Subcutaneous adipose tissue (tissue), 4 donors: ENCODE measurements around the gene IL21R. TPM values are rescaled to one million over a fixed set of nuclear protein-coding genes. Genes with fewer than 3 reads are reported as not detected.

Experiments used
- total RNA-seq, 4 donors: library from RNA; depleted of rRNA; stranded (reverse); fragments of >200 nt; gene quantifications; one replicate each; pipeline ENCODE4 v1.1.0, GENCODE V29; 2016
- TF ChIP-seq, protein P1 (sequence below): fragments of 450-650 bp; IDR thresholded peaks from one replicate; pipeline ENCODE4 v1.5.1; 2016; ENCODE audit warnings: low read depth, mild to moderate bottlenecking, control low read depth, antibody characterized with exemption, moderate library complexity

IL21R gene
- total RNA-seq, 4 donors from 2014 or later: 0.51 TPM; not detected in 3

DNA sequence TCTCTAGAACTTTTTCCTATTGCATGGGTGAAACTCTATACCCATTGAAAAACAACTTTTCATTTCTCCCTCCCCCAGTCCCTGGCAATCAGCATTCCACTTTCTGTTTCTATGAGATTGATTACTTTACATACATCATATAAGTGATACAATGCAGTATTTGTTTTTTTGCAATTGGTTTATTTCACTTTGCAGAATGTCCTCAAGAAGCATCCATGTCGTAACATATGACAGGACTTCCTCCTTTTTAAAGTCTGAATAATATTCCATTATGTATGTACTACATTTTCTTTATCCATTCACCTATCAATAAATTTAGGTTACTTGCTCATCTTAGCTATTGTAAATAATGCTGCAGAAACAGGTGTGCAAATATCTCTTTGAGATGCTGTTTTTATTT, 8.8 kb downstream of the IL21R start:
- TF ChIP-seq, protein P1, sequence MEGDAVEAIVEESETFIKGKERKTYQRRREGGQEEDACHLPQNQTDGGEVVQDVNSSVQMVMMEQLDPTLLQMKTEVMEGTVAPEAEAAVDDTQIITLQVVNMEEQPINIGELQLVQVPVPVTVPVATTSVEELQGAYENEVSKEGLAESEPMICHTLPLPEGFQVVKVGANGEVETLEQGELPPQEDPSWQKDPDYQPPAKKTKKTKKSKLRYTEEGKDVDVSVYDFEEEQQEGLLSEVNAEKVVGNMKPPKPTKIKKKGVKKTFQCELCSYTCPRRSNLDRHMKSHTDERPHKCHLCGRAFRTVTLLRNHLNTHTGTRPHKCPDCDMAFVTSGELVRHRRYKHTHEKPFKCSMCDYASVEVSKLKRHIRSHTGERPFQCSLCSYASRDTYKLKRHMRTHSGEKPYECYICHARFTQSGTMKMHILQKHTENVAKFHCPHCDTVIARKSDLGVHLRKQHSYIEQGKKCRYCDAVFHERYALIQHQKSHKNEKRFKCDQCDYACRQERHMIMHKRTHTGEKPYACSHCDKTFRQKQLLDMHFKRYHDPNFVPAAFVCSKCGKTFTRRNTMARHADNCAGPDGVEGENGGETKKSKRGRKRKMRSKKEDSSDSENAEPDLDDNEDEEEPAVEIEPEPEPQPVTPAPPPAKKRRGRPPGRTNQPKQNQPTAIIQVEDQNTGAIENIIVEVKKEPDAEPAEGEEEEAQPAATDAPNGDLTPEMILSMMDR: no peak

DNA sequence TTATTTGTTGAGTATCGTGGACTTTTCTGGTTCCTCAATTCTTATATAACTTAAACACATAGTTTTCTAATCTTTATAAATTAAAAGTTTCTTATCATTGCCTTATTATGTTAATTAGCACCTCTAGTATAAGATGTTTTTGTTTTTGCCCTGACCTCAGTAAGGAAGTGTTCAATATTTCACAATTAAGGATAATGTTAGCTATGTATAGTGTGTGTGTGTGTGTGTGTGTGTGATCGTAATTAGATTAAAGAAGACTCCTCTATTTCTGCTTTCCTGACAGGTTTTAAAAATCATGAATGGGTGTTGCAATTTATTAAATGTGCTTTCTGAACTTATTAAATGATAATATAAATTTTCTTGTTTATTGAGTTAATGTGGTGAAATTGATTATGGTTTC, 12.0 kb downstream of the IL21R start:
- TF ChIP-seq, protein P1: no peak

GRCh38 chr16:27414788-27415431, 12.9 kb downstream of the IL21R start:
- TF ChIP-seq, protein P1: no peak

DNA sequence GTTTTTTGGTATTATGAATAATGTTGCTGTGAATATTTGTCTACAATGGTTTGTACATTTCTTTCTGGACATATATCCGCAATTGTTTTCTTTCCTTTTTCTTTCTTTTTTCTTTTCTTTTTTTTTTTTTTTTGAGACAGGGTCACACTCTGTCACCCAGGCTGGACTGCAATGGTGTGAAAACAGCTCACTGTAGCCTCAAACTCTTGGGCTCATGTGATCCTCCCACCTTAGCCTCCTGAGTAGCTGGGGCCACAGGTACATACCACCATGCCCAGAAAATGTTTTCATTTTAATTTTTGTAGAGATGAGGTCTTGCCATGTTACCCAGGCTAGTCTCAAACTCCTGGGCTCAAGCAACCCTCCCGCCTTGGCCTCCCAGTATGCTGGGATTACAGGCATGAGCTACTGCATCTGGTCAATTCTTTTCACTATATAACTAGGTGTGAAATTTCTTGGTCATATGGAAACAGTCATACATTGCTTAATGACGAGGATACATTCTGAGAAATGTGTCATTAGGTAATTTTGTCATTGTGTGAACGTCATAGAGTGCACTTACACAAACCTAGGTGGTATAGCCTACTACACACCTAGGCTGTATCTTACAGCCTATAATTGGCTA, 15.2 kb downstream of the IL21R start:
- TF ChIP-seq, protein P1: no peak

DNA sequence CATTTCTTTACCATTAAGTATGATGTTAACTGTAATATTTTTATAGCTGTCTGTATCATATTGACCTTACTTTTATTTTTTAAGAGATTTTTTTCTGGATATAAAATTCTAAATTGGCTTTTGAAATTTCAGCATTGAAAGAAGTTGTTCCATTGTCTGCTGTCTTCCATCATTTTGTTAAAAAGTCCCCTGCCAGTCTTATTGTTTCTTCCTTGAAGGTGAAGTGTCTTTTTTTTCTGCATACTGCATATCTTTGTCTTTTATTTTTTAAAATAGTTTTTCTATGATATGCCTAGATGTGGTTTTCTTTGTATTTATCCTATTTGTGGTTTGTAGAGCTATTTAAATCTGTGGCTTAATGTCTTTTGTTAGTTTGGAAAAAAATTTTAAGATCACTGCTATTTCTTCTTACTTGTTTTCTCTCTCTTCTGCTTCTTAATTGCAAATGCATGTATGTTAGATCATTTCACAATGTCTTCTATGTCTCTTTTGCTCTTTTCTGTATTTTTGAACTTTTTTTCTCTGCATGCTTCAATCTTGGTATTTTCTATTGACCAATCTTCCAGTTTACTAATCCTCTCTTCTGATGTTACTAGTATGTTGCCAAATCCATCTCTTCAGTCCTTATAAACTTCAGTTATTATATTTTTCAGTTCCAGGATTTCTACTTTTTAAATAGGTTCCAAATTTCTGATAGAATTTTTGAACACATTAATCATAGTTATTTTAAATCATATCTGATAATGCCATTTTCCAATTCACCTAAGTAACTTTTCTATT, 20.2 kb downstream of the IL21R start:
- TF ChIP-seq, protein P1: no peak

DNA sequence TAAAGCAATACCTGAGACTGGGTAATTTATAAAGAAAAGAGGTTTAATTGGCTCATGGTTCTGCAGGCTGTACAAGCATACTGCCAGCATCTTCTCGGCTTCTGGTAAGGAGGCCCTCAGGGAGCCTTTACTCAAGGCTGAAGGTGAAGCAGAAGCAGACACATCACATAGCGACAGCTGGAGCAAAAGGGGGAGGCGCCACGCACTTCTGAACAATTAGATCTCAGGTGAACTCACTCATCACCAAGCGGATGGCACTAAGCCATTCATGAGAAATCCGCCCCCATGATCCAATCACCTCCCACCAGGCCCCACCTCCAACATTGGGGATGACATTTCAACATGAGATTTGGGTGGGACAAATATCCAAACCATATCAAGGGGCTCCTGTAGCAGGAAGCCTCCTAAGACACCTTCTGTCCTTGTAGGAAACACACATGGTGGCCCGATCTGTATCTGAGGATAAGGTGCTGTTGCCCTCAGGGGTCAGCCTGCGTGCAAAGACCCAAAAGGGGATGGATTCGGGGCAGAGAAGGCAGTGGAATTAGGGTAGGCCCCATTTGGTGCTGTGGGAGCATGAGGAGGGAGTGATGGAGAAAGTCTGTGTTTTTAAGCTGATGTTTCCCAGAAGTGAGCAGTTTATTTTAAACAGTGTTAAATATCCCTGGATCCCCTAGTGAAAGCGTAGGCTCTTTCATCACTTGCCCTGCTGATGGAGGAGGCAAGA, 23.0 kb downstream of the IL21R start:
- TF ChIP-seq, protein P1: no peak
